VCaP (cell line): Measurements from ENCODE around the gene PLA1A.

Experiments used
- H3K27ac ChIP-seq: fragments of 450-650 bp; 2 replicates; pipeline ENCODE4 v1.5.1; 2017
- TF ChIP-seq, protein P1 (sequence below): fragments of 450-650 bp; conservative IDR thresholded peaks from 2 replicates; pipeline ENCODE4 v1.5.1; 2017; ENCODE audit warnings: mild to moderate bottlenecking, moderate library complexity

Gene PLA1A

DNA sequence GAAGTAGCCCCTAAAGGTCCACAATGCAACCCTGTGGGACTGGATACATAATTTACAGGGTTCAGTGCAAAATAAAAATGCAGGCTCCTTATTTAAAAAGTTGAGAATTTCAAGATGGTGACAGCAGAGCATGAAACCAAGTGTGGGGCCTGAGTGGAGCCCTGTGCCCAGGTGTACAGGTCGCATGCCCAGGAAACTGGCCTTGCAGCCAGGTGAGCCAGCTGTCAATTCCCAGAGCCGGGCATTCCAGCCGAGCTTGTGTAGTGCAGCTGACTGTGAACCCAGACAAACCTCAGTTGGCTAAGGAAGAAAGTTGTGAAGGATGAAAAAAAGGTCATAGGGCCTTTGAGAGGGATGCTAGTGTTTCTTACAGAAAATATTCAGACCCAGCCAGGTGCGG, 35.1 kb downstream of the PLA1A start:
- H3K27ac ChIP-seq, result no peak overlapping the region
- TF ChIP-seq, protein P1, sequence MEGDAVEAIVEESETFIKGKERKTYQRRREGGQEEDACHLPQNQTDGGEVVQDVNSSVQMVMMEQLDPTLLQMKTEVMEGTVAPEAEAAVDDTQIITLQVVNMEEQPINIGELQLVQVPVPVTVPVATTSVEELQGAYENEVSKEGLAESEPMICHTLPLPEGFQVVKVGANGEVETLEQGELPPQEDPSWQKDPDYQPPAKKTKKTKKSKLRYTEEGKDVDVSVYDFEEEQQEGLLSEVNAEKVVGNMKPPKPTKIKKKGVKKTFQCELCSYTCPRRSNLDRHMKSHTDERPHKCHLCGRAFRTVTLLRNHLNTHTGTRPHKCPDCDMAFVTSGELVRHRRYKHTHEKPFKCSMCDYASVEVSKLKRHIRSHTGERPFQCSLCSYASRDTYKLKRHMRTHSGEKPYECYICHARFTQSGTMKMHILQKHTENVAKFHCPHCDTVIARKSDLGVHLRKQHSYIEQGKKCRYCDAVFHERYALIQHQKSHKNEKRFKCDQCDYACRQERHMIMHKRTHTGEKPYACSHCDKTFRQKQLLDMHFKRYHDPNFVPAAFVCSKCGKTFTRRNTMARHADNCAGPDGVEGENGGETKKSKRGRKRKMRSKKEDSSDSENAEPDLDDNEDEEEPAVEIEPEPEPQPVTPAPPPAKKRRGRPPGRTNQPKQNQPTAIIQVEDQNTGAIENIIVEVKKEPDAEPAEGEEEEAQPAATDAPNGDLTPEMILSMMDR, result no peak

DNA sequence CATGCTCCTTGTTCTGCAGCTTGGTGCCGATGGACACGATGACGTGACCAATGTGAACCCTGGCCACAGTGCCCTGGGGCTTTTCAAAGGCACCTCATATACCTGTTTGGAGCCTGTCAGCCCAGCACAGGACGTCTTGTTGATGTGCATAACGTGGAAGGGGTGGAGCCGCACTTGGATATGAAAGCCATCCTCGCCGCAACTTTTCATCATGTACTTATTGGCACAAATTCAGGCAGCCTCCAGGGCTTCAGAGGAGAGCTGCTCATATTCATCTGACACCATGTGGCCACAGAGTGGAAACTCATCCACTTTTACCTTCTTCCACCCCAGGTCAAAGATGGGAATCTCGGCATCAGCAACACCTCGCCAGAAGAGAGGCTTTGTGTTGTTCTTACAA, 38.0 kb downstream of the PLA1A start:
- H3K27ac ChIP-seq, result no peak overlapping the region
- TF ChIP-seq, protein P1, result no peak

DNA sequence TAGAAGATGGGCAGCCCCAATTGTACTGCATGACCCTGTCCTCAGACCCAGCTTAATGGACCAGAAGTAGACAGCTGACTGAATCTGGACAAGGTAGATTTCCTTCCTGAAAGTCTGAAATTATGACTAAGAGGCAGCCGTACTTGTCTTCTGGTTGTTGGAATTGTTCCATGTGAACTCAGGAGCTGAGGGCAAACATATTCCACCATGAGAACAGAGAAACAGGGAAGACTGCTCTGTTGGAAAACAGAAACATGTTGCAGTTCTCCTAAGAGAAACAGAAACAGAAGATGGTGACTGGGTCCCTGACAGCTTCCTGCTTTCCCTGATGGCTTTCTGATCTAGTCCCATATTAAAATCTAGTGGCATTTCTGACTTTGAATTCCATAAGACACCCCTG, 38.6 kb downstream of the PLA1A start:
- TF ChIP-seq, protein P1, result no peak
- H3K27ac ChIP-seq, result no peak overlapping the region

DNA sequence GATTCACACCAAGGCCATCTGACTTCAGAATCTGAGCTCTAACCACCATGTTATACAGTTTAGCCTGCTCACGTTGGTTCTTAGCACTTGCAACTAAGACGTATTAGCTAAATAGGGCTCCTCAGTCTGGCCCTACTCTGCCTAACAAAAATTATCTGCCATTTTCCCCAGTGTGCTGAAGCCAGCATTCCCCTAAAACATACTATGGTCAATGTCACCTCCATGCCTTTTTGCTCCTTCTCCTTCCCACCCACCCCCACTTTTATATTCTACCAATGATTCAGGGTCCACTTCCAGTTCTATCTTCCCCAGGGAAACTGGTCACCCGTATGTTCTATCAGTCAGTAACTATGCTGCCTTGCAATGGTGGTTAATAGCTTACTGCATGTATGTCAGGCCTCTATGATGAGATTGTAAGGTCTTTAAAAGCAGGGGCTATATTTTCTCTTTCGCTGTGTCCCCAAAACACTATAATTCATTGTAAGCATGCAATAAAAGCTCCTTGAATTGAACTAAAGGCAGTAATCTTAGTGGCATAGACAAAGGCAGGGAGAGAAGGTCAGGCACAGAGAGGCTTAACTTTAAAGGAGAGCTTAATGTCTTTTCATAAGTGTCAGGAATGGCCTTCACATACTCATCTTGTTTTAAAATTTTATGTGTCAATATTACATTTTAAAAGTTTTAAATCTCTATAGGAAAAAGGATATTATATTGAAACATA, 39.4 kb downstream of the PLA1A start:
- TF ChIP-seq, protein P1, result no peak
- H3K27ac ChIP-seq, result no peak overlapping the region

DNA sequence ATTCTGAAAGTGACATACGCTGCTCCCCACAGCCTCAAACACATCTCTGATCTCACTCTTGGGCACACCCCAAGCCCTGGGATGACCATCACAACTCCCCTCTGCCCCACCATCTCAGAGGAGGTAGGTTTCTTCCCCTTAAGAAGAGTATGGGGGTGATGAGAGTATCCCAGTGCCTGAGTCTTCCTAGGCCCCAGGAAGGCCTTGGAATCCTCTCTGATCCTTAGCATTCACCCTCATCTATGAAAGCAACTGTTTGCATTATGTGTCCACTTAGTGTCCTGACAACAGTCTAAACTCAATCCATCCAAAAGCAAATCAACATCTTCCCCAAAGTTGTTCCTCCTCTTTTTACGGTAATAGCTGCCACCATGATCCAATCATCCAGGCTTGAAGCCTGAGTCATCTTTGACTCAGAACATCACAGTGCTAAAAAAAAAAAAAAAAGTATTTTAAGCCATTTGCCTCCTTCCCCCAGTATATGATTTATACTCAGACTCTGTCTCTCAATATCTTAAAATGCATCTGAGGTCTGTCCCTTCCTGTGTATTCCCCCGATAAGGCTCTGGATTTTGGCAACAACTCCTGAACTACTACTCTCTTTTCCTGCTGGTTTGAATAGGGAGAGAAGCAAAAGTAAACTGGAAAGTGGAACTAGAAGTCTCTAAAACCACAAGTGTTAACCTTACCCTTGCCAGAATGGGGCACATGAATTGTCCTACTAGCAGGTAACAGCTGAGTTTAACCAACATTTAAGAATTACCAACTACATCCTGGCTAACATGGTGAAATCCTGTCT, 40.2 kb downstream of the PLA1A start:
- no peak overlapping the region for H3K27ac ChIP-seq
- TF ChIP-seq, protein P1, result no peak

DNA sequence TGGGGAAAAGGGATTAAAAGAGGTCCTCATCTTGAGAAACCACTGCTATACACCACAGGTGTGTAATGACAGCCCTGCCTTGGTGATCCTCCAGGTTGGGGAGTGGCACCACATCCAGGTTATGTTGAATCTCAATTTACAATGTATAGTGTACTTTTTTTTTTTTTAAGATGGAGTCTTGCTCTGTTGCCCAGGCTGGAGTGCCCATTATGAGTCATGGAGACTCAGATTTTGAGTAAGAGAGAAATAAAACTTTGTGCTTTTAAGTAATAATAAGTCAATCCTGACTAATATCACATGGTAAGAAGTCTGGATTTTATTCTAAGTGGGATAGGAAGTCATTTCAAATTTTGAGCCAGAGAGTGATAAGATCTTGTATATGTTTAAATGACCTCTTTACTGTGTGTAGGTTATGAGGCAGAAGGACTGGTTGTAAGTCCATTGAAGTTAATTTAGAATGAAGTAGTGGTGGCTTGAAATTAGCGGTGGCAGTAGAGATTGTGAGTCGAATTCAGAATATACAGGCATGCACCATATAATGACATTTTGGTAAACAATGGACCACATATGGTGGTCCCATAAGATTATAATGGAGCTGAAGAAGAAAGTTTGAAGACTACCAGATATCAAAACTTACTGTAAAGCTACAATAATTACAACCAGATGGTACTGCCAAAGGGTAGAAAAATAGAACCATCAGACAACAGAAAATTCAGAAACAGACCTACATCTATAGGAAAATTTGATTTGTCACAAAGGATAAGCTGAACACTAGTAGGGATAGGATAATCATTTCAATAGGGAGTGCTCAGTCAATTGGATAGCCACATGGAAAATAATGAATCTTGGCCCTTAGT, 42.0 kb downstream of the PLA1A start:
- no peak overlapping the region for H3K27ac ChIP-seq
- TF ChIP-seq, protein P1, result no peak

DNA sequence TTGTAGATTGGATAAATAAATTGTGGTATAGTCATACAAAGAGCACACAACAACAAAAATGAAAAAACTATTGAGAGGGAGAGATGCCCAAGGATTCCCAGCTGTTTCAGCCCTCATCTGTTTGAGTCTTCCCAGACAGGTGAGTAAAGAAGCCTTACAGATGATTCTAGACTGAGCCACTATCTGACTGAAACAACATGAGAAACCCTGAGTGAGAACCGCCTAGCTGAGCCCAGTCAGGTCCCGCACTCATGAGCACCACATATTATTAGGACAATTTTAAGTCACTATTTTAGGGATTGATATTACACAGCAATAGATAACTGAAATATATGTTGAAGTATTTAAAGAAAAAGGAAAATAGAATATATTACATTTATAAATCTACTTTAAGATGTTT, 43.7 kb downstream of the PLA1A start:
- H3K27ac ChIP-seq, result no peak overlapping the region
- TF ChIP-seq, protein P1, result no peak
